ENCODE data around the gene ABTB2. TPM values are rescaled to one million over a fixed set of nuclear protein-coding genes. Genes with fewer than 3 reads are reported as not detected.

The ABTB2 gene
- 10 to 100 TPM in 3 of 4 donors, 1 to 10 TPM in 1; 5.0 to 44.1 (median 33.0) TPM for total RNA-seq

GRCh38 chr11:34357701-34358257 is at the start of gene ABTB2:
Gene ABTB2, minus strand, starts transcription at chr11:34358010.
- no peaks in the 10 kb centered on the region for H3K27me3 ChIP-seq
- TF ChIP-seq CTCF (IDR thresholded peaks at IDR 0.05) = peak in 1 of 6 experiments; percentile 26
- TF ChIP-seq POLR2A (IDR thresholded peaks at IDR 0.05) = peak; percentile 97 to 99
- H3K4me1 ChIP-seq = peaks cover 0 to 32% (median 11%) of the 10 kb centered on the region in 4 donors

GRCh38 chr11:34407121-34407813 is 49.5 kb upstream of the ABTB2 start:
- no peak for DNase-seq
- H3K27ac ChIP-seq = no peak overlapping the region
- TF ChIP-seq CTCF (IDR thresholded peaks at IDR 0.05) (no peak), POLR2A (IDR thresholded peaks at IDR 0.05) (no peak)
- no peaks in the 10 kb centered on the region for H3K4me1 ChIP-seq
- H3K4me3 ChIP-seq = no peak overlapping the region
- no peaks in the 10 kb centered on the region for H3K27me3 ChIP-seq
- no peaks in the 10 kb centered on the region for H3K9me3 ChIP-seq
- no peaks in the 10 kb centered on the region for H3K36me3 ChIP-seq

More at GRCh38 chr11:34357701-34358257, at the start of gene ABTB2:
- Histone ChIP-seq H3K4me3 (peak within 1 kb of the TSS; percentile 52 to 86 (median 62)), H3K36me3 (no peaks in the 10 kb centered on the region), H3K9me3 (no peaks in the 10 kb centered on the region), H3K27ac (peak within 1 kb of the TSS; percentile 72 to 90 (median 78))
- peak; percentile 98 to 99 (median 99) for DNase-seq

GRCh38 chr11:34406413-34406812 is 48.6 kb upstream of the ABTB2 start:
- no peak overlapping the region for H3K27ac ChIP-seq
- DNase-seq = no peak
- H3K9me3 ChIP-seq = no peaks in the 10 kb centered on the region
- no peak overlapping the region for H3K4me3 ChIP-seq
- TF ChIP-seq CTCF (IDR thresholded peaks at IDR 0.05) (no peak), POLR2A (IDR thresholded peaks at IDR 0.05) (no peak)
- H3K4me1 ChIP-seq = no peaks in the 10 kb centered on the region
- H3K27me3 ChIP-seq = no peaks in the 10 kb centered on the region
- H3K36me3 ChIP-seq = no peaks in the 10 kb centered on the region

- H3K9me3 ChIP-seq = no peaks in the 10 kb centered on the region
- no peak overlapping the region for H3K4me3 ChIP-seq
- no peak for DNase-seq
- TF ChIP-seq POLR2A (IDR thresholded peaks at IDR 0.05) (no peak), CTCF (IDR thresholded peaks at IDR 0.05) (no peak)
- no peaks in the 10 kb centered on the region for H3K27me3 ChIP-seq
- no peaks in the 10 kb centered on the region for H3K4me1 ChIP-seq
- no peaks in the 10 kb centered on the region for H3K36me3 ChIP-seq
- H3K27ac ChIP-seq = no peak overlapping the region
These were observed 47.5 kb upstream of the ABTB2 start for GRCh38 chr11:34405079-34405858.

- TF ChIP-seq CTCF (IDR thresholded peaks at IDR 0.05) (no peak), POLR2A (IDR thresholded peaks at IDR 0.05) (no peak)
- Histone ChIP-seq H3K9me3 (no peaks in the 10 kb centered on the region), H3K27me3 (no peaks in the 10 kb centered on the region), H3K27ac (no peak overlapping the region), H3K36me3 (no peaks in the 10 kb centered on the region), H3K4me3 (no peak overlapping the region), H3K4me1 (no peaks in the 10 kb centered on the region)
- no peak for DNase-seq
These were observed 46.5 kb upstream of the ABTB2 start for GRCh38 chr11:34404280-34404679.

All from Peyer's patch (tissue), 4 donors.